Astrocyte (in vitro differentiated cells and primary cell): ENCODE data around the gene IVD. TPM values are rescaled to one million over a fixed set of nuclear protein-coding genes. Genes with fewer than 3 reads are reported as not detected.

Source experiments
- DNase-seq: peaks from one replicate; pipeline ENCODE4 v3.0.0-alpha.2; 2010; ENCODE audit warnings: low read depth
- FAIRE-seq: peaks from 2 replicates; lab custom pipeline; 2011; peaks lifted over from hg19 to GRCh38; lab: Jason Lieb, UNC
- H2AFZ ChIP-seq: 2 replicates; pipeline ENCODE4 v1.6.0; 2012; ENCODE audit warnings: low read depth, low read length, inconsistent platforms
- H3K27ac ChIP-seq: 2 replicates; pipeline ENCODE4 v1.5.1; 2011; ENCODE audit warnings: low read depth, low read length, inconsistent platforms
- H3K27me3 ChIP-seq: 2 replicates; pipeline ENCODE4 v1.6.0; 2011; ENCODE audit warnings: low read length, inconsistent platforms; ENCODE audit not compliant: insufficient read depth
- H3K36me3 ChIP-seq: 2 replicates; pipeline ENCODE4 v1.5.1; 2011; ENCODE audit warnings: low read length, inconsistent platforms; ENCODE audit not compliant: insufficient read depth
- H3K4me1 ChIP-seq: 2 replicates; pipeline ENCODE4 v1.5.1; 2011; ENCODE audit warnings: low read length, inconsistent platforms; ENCODE audit not compliant: insufficient read depth
- H3K4me2 ChIP-seq: 2 replicates; pipeline ENCODE4 v1.6.0; 2012; ENCODE audit warnings: low read length, inconsistent platforms
- H3K4me3 ChIP-seq: 2 replicates; pipeline ENCODE4 v1.5.1; 2011; ENCODE audit warnings: low read depth, mild to moderate bottlenecking, low read length, inconsistent platforms; ENCODE audit not compliant: insufficient read depth
- H3K79me2 ChIP-seq: 2 replicates; pipeline ENCODE4 v1.6.0; 2012; ENCODE audit warnings: mild to moderate bottlenecking, low read length, inconsistent platforms; ENCODE audit not compliant: insufficient read depth
- H3K9ac ChIP-seq: 2 replicates; pipeline ENCODE4 v1.6.0; 2012; ENCODE audit warnings: mild to moderate bottlenecking, low read length, inconsistent platforms
- H3K9me3 ChIP-seq: 2 replicates; pipeline ENCODE4 v1.5.1; 2012; ENCODE audit warnings: low read depth, mild to moderate bottlenecking, low read length, inconsistent platforms; ENCODE audit not compliant: insufficient read depth
- H4K20me1 ChIP-seq: 2 replicates; pipeline ENCODE4 v1.6.0; 2012; ENCODE audit warnings: low read length, inconsistent platforms; ENCODE audit not compliant: insufficient read depth
- H3K27ac Mint-ChIP-seq: one replicate; pipeline ENCODE4 v1.8.0; 2021; ENCODE audit warnings: mild to moderate bottlenecking, mixed read lengths; ENCODE audit not compliant: unreplicated experiment
- H3K27me3 Mint-ChIP-seq: one replicate; pipeline ENCODE4 v1.8.0; 2021; ENCODE audit warnings: low read depth, mixed read lengths; ENCODE audit not compliant: unreplicated experiment
- H3K36me3 Mint-ChIP-seq: one replicate; pipeline ENCODE4 v1.8.0; 2021; ENCODE audit warnings: low read depth, mixed read lengths; ENCODE audit not compliant: unreplicated experiment
- H3K4me1 Mint-ChIP-seq: one replicate; pipeline ENCODE4 v1.8.0; 2021; ENCODE audit warnings: low read depth, mixed read lengths; ENCODE audit not compliant: unreplicated experiment
- H3K4me3 Mint-ChIP-seq: one replicate; pipeline ENCODE4 v1.8.0; 2021; ENCODE audit warnings: mild to moderate bottlenecking, moderate library complexity, mixed read lengths; ENCODE audit not compliant: unreplicated experiment
- H3K9me3 Mint-ChIP-seq: one replicate; pipeline ENCODE4 v1.8.0; 2021; ENCODE audit warnings: mild to moderate bottlenecking, mixed read lengths; ENCODE audit not compliant: unreplicated experiment
- CTCF ChIP-seq: IDR thresholded peaks from 2 replicates; pipeline ENCODE4 v1.5.1; 2011; ENCODE audit warnings: low read depth, mild to moderate bottlenecking, inconsistent platforms, low read length, moderate library complexity; ENCODE audit not compliant: insufficient read depth
- EZH2 ChIP-seq: IDR thresholded peaks from 2 replicates; pipeline ENCODE4 v1.6.1; 2012; ENCODE audit warnings: mild to moderate bottlenecking, low read length, inconsistent platforms; ENCODE audit not compliant: insufficient read depth
- total RNA-seq: library from RNA; stranded (reverse); gene quantifications from 2 replicates; pipeline ENCODE4 v1.2.1, GENCODE V29; 2021

The IVD gene
- total RNA-seq, 1 donor from 2014 or later: 55.1 TPM

GRCh38 chr15:40367371-40367685, 38.3 kb upstream of the IVD start:
- no peak overlapping the region for H3K27ac Mint-ChIP-seq
- H3K27me3 Mint-ChIP-seq: peaks cover 53% of the 10 kb centered on the region
- no peak overlapping the region for H3K27ac ChIP-seq
- FAIRE-seq (no peak), DNase-seq (no peak)
- no peak overlapping the region for H3K4me3 ChIP-seq
- peaks cover 4% of the 10 kb centered on the region for H3K4me1 ChIP-seq
- peaks cover 6% of the 10 kb centered on the region for H3K9me3 Mint-ChIP-seq
- TF ChIP-seq EZH2 (peak; percentile 12), CTCF (no peak)
- H4K20me1 ChIP-seq: no peaks in the 10 kb centered on the region
- H3K36me3 Mint-ChIP-seq: no peaks in the 10 kb centered on the region
- H3K4me3 Mint-ChIP-seq: no peak overlapping the region
- no peaks in the 10 kb centered on the region for H3K36me3 ChIP-seq
- no peaks in the 10 kb centered on the region for H3K9me3 ChIP-seq
- H3K4me2 ChIP-seq: peak overlapping the region; percentile 86
- H3K9ac ChIP-seq: no peak overlapping the region
- H3K79me2 ChIP-seq: no peaks in the 10 kb centered on the region
- H3K27me3 ChIP-seq: peaks cover under 1% of the 10 kb centered on the region
- H2AFZ ChIP-seq: peak overlapping the region; percentile 88
- no peaks in the 10 kb centered on the region for H3K4me1 Mint-ChIP-seq

- H3K4me2 ChIP-seq: peak overlapping the region; percentile 86
- peak overlapping the region; percentile 33 for H3K4me3 ChIP-seq
- FAIRE-seq (no peak), DNase-seq (peak; percentile 69)
- Mint-ChIP-seq H3K4me3 (no peak overlapping the region), H3K27me3 (peaks cover 47% of the 10 kb centered on the region), H3K36me3 (no peaks in the 10 kb centered on the region), H3K4me1 (peaks cover 4% of the 10 kb centered on the region), H3K27ac (no peak overlapping the region), H3K9me3 (peaks cover 6% of the 10 kb centered on the region)
- no peaks in the 10 kb centered on the region for H3K27me3 ChIP-seq
- no peaks in the 10 kb centered on the region for H3K79me2 ChIP-seq
- H2AFZ ChIP-seq: peak overlapping the region; percentile 88
- H3K36me3 ChIP-seq: no peaks in the 10 kb centered on the region
- H3K4me1 ChIP-seq: peaks cover 4% of the 10 kb centered on the region
- no peaks in the 10 kb centered on the region for H4K20me1 ChIP-seq
- no peak overlapping the region for H3K27ac ChIP-seq
- H3K9ac ChIP-seq: no peak overlapping the region
- H3K9me3 ChIP-seq: no peaks in the 10 kb centered on the region
- TF ChIP-seq CTCF: peak; percentile 48
- TF ChIP-seq EZH2: no peak
Observed at GRCh38 chr15:40367686-40368611, 37.6 kb upstream of the IVD start.
